Neural progenitor cell (in vitro differentiated cells): ENCODE results near the gene LINGO4. TPM values are rescaled to one million over a fixed set of nuclear protein-coding genes. Genes with fewer than 3 reads are reported as not detected.
A peak's percentile ranks its signal among the peaks of the same experiment; 100 is the strongest.

Experiments used
- DNase-seq: peaks from one replicate; pipeline ENCODE4 v3.0.0-alpha.2; 2016; ENCODE audit warnings: low spot score
- H2AFZ ChIP-seq: fragments of 200-600 bp; sonication (generic); replicated peaks from 2 replicates; pipeline ENCODE4 v1.6.1; 2016; ENCODE audit warnings: antibody characterized with exemption
- H3F3A ChIP-seq: fragments of 200-600 bp; sonication (generic); 2 replicates; pipeline ENCODE4 v1.6.1; 2016; ENCODE audit warnings: antibody characterized with exemption, low read depth
- H3K27ac ChIP-seq: fragments of 200-600 bp; sonication (generic); 2 replicates; pipeline ENCODE4 v1.5.1; 2016; ENCODE audit warnings: mild to moderate bottlenecking
- H3K27me3 ChIP-seq: fragments of 200-600 bp; sonication (generic); 2 replicates; pipeline ENCODE4 v1.6.1; 2016; ENCODE audit warnings: mild to moderate bottlenecking, moderate library complexity
- H3K36me3 ChIP-seq: fragments of 200-600 bp; sonication (generic); 2 replicates; pipeline ENCODE4 v1.5.1; 2016
- H3K4me1 ChIP-seq: fragments of 200-600 bp; sonication (generic); 2 replicates; pipeline ENCODE4 v1.6.1; 2016; ENCODE audit warnings: mixed run types
- H3K4me2 ChIP-seq: fragments of 200-600 bp; sonication (generic); 2 replicates; pipeline ENCODE4 v1.6.1; 2016
- H3K4me3 ChIP-seq: fragments of 200-600 bp; sonication (generic); 2 replicates; pipeline ENCODE4 v1.5.1; 2016
- H3K79me2 ChIP-seq: fragments of 200-600 bp; sonication (generic); 2 replicates; pipeline ENCODE4 v1.6.1; 2016; ENCODE audit warnings: low read depth
- H3K9ac ChIP-seq: fragments of 200-600 bp; sonication (generic); 2 replicates; pipeline ENCODE4 v1.6.1; 2016
- H3K9me3 ChIP-seq: fragments of 200-600 bp; sonication (generic); 2 replicates; pipeline ENCODE4 v1.5.1; 2016; ENCODE audit warnings: low read depth
- H4K20me1 ChIP-seq: fragments of 200-600 bp; sonication (generic); 2 replicates; pipeline ENCODE4 v1.6.1; 2016; ENCODE audit warnings: low read depth
- H3K27ac Mint-ChIP-seq: 3 replicates; pipeline ENCODE4 v1.8.0; 2021; ENCODE audit warnings: mixed read lengths
- H3K27me3 Mint-ChIP-seq: 2 replicates; pipeline ENCODE4 v1.8.0; 2022; ENCODE audit warnings: low read depth, mild to moderate bottlenecking, inconsistent platforms, moderate library complexity, mixed read lengths; ENCODE audit not compliant: insufficient read depth
- H3K36me3 Mint-ChIP-seq: 3 replicates; pipeline ENCODE4 v1.8.0; 2021; ENCODE audit warnings: mixed read lengths
- H3K4me1 Mint-ChIP-seq: 3 replicates; pipeline ENCODE4 v1.8.0; 2021; ENCODE audit warnings: mixed read lengths
- H3K4me3 Mint-ChIP-seq: 3 replicates; pipeline ENCODE4 v1.8.0; 2021; ENCODE audit warnings: mild to moderate bottlenecking, moderate library complexity, mixed read lengths
- H3K9me3 Mint-ChIP-seq: 3 replicates; pipeline ENCODE4 v1.8.0; 2020; ENCODE audit warnings: mixed read lengths
- CTCF ChIP-seq: fragments of 200-600 bp; sonication (generic); IDR thresholded peaks from 2 replicates; pipeline ENCODE4 v1.5.1; 2017; ENCODE audit warnings: antibody characterized with exemption, mild to moderate bottlenecking
- EZH2 ChIP-seq: fragments of 200-600 bp; sonication (generic); IDR thresholded peaks from 2 replicates; pipeline ENCODE4 v1.6.1; 2017; ENCODE audit warnings: antibody characterized with exemption, mild to moderate bottlenecking, moderate library complexity
- EZH2phosphoT487 ChIP-seq: fragments of 200-600 bp; sonication (generic); IDR thresholded peaks from 2 replicates; pipeline ENCODE4 v1.6.1; 2017; ENCODE audit warnings: antibody characterized with exemption
- total RNA-seq: library from RNA; depleted of rRNA; stranded (reverse); fragments of >200 nt; gene quantifications from 2 replicates; pipeline ENCODE4 v1.2.3, GENCODE V29; 2015; ENCODE audit warnings: low replicate concordance

LINGO4 gene
- total RNA-seq, 1 donor from 2014 or later: not detected

GRCh38 chr1:151825751-151826660, 20.8 kb upstream of the LINGO4 start:
- H3K36me3 ChIP-seq: no peaks in the 10 kb centered on the region
- H3K36me3 Mint-ChIP-seq: no peaks in the 10 kb centered on the region
- H2AFZ ChIP-seq: no peak overlapping the region
- no peak for TF ChIP-seq EZH2phosphoT487
- no peak for TF ChIP-seq EZH2
- no peak for TF ChIP-seq CTCF
- no peaks in the 10 kb centered on the region for H3K9me3 Mint-ChIP-seq
- peak; percentile 18 for DNase-seq
- peaks cover 12% of the 10 kb centered on the region for H3K27me3 Mint-ChIP-seq
- no peak overlapping the region for H3K4me3 Mint-ChIP-seq
- no peak overlapping the region for H3K4me2 ChIP-seq
- H3K79me2 ChIP-seq: no peaks in the 10 kb centered on the region
- H3K4me1 ChIP-seq: peaks cover 13% of the 10 kb centered on the region
- no peak overlapping the region for H3K27ac ChIP-seq
- H3K27me3 ChIP-seq: no peaks in the 10 kb centered on the region
- H3K27ac Mint-ChIP-seq: no peak overlapping the region
- H3K4me3 ChIP-seq: no peak overlapping the region
- no peaks in the 10 kb centered on the region for H3K9me3 ChIP-seq
- H4K20me1 ChIP-seq: no peaks in the 10 kb centered on the region
- no peak overlapping the region for H3K9ac ChIP-seq
- H3F3A ChIP-seq: peaks cover 8% of the 10 kb centered on the region
- peaks cover 30% of the 10 kb centered on the region for H3K4me1 Mint-ChIP-seq

- H3K27me3 Mint-ChIP-seq: peaks cover 12% of the 10 kb centered on the region
- TF ChIP-seq EZH2 (no peak), EZH2phosphoT487 (no peak), CTCF (no peak)
- no peak overlapping the region for H3K4me3 ChIP-seq
- H3K4me1 ChIP-seq: peaks cover 13% of the 10 kb centered on the region
- H4K20me1 ChIP-seq: no peaks in the 10 kb centered on the region
- no peak overlapping the region for H3K9ac ChIP-seq
- no peaks in the 10 kb centered on the region for H3K9me3 Mint-ChIP-seq
- no peak overlapping the region for H3K27ac ChIP-seq
- H3K4me3 Mint-ChIP-seq: no peak overlapping the region
- no peaks in the 10 kb centered on the region for H3K36me3 ChIP-seq
- DNase-seq: no peak
- no peaks in the 10 kb centered on the region for H3K9me3 ChIP-seq
- no peak overlapping the region for H2AFZ ChIP-seq
- no peaks in the 10 kb centered on the region for H3K36me3 Mint-ChIP-seq
- peaks cover 8% of the 10 kb centered on the region for H3F3A ChIP-seq
- no peaks in the 10 kb centered on the region for H3K79me2 ChIP-seq
- no peak overlapping the region for H3K4me2 ChIP-seq
- peaks cover 27% of the 10 kb centered on the region for H3K4me1 Mint-ChIP-seq
- no peaks in the 10 kb centered on the region for H3K27me3 ChIP-seq
- no peak overlapping the region for H3K27ac Mint-ChIP-seq
Measured at GRCh38 chr1:151825204-151825603, 20.0 kb upstream of the LINGO4 start.

GRCh38 chr1:151823175-151823574, 18.0 kb upstream of the LINGO4 start:
- Mint-ChIP-seq H3K27ac (no peak overlapping the region), H3K27me3 (peaks cover 13% of the 10 kb centered on the region)

More at GRCh38 chr1:151823175-151823574, 18.0 kb upstream of the LINGO4 start:
- no peaks in the 10 kb centered on the region for H3K9me3 ChIP-seq
- no peaks in the 10 kb centered on the region for H4K20me1 ChIP-seq
- no peaks in the 10 kb centered on the region for H3K36me3 ChIP-seq
- H3K4me2 ChIP-seq: no peak overlapping the region
- no peak overlapping the region for H3K4me3 ChIP-seq
- Mint-ChIP-seq H3K4me1 (peaks cover 8% of the 10 kb centered on the region), H3K4me3 (no peak overlapping the region), H3K36me3 (no peaks in the 10 kb centered on the region), H3K9me3 (peaks cover 2% of the 10 kb centered on the region)
- TF ChIP-seq EZH2phosphoT487 (no peak), CTCF (no peak), EZH2 (no peak)
- H3K79me2 ChIP-seq: no peaks in the 10 kb centered on the region
- DNase-seq: no peak
- no peak overlapping the region for H3K27ac ChIP-seq
- H2AFZ ChIP-seq: no peak overlapping the region
- no peaks in the 10 kb centered on the region for H3K27me3 ChIP-seq
- H3F3A ChIP-seq: no peaks in the 10 kb centered on the region
- no peaks in the 10 kb centered on the region for H3K4me1 ChIP-seq
- H3K9ac ChIP-seq: no peak overlapping the region
